Naive thymus-derived CD4-positive, alpha-beta T cell (primary cell): ENCODE results near the gene UTP15. TPM values are rescaled to one million over a fixed set of nuclear protein-coding genes. Genes with fewer than 3 reads are reported as not detected.
A peak's percentile ranks its signal among the peaks of the same experiment; 100 is the strongest.

ENCODE experiments used
- ATAC-seq: fragments of 150-1000 bp; cut with Tn5 transposase; 2 replicates; pipeline ENCODE4 v1.10.0; 2021; ENCODE audit warnings: mild to moderate bottlenecking, moderate library complexity
- CTCF ChIA-PET: fragments of 350-600 bp; sonication (Branson Sonifier 250); formaldehyde crosslinking; loops from one replicate; lab custom pipeline; 2021; ENCODE audit warnings: antibody characterized with exemption; lab: Charles Lee
- POLR2A ChIA-PET: fragments of 350-600 bp; sonication (Branson Sonifier 250); formaldehyde crosslinking; loops from one replicate; lab custom pipeline; 2021; ENCODE audit warnings: antibody characterized with exemption, inconsistent platforms; lab: Charles Lee
- DNase-seq, 9 donors: peaks; one replicate each; pipeline versions ENCODE4 v3.0.0 to v3.0.0-alpha.2; 2020 to 2022; ENCODE audit warnings: mixed read lengths in 1 of 9
- H3K27ac ChIP-seq: one replicate; pipeline ENCODE4 v1.7.0; 2013; ENCODE audit warnings: mild to moderate bottlenecking, low read depth, low read length, moderate library complexity
- H3K27me3 ChIP-seq, 2 donors: one replicate each; pipeline ENCODE4 v1.7.0; 2013; ENCODE audit warnings: low read length in 2 of 2, mild to moderate bottlenecking in 2 of 2, moderate library complexity in 2 of 2; ENCODE audit not compliant: control insufficient read depth in 2 of 2, insufficient read depth in 2 of 2
- H3K36me3 ChIP-seq, 3 experiments: 1 replicate in 2 of 3; 2 replicates in 1 of 3; pipeline ENCODE4 v1.7.0; 2013; ENCODE audit warnings: low read length in 3 of 3, mild to moderate bottlenecking in 3 of 3, moderate library complexity in 1 of 3; ENCODE audit not compliant: insufficient read depth in 3 of 3, control insufficient read depth in 2 of 3
- H3K4me1 ChIP-seq, 2 donors: one replicate each; pipeline ENCODE4 v1.7.0; 2013; ENCODE audit warnings: low read length in 2 of 2, mild to moderate bottlenecking in 2 of 2, moderate library complexity in 1 of 2; ENCODE audit not compliant: control insufficient read depth in 2 of 2, insufficient read depth in 2 of 2
- H3K4me3 ChIP-seq: 2 replicates; pipeline ENCODE4 v1.7.0; 2013; ENCODE audit warnings: mild to moderate bottlenecking, low read length
- H3K9me3 ChIP-seq, 3 experiments: 1 replicate in 2 of 3; 2 replicates in 1 of 3; pipeline ENCODE4 v1.7.0; 2013; ENCODE audit warnings: low read length in 3 of 3; ENCODE audit not compliant: control insufficient read depth in 2 of 3
- H3K27ac Mint-ChIP-seq, 9 donors: one replicate each; pipeline ENCODE4 v1.8.0; 2020 to 2022; ENCODE audit warnings: mixed read lengths in 9 of 9, mild to moderate bottlenecking in 8 of 9, moderate library complexity in 5 of 9, inconsistent platforms in 2 of 9
- H3K27me3 Mint-ChIP-seq, 5 donors: one replicate each; pipeline ENCODE4 v1.8.0; 2021 to 2022; ENCODE audit warnings: mixed read lengths in 5 of 5, mild to moderate bottlenecking in 1 of 5
- H3K36me3 Mint-ChIP-seq, 5 donors: one replicate each; pipeline ENCODE4 v1.8.0; 2020 to 2022; ENCODE audit warnings: mixed read lengths in 5 of 5, mild to moderate bottlenecking in 3 of 5, inconsistent platforms in 1 of 5
- H3K4me1 Mint-ChIP-seq, 7 donors: one replicate each; pipeline ENCODE4 v1.8.0; 2020 to 2022; ENCODE audit warnings: mixed read lengths in 7 of 7, mild to moderate bottlenecking in 3 of 7, inconsistent platforms in 1 of 7
- H3K4me3 Mint-ChIP-seq, 10 donors: one replicate each; pipeline ENCODE4 v1.8.0; 2020 to 2022; ENCODE audit warnings: mild to moderate bottlenecking in 10 of 10, mixed read lengths in 10 of 10, moderate library complexity in 6 of 10, inconsistent platforms in 2 of 10
- H3K9me3 Mint-ChIP-seq, 11 donors: one replicate each; pipeline ENCODE4 v1.8.0; 2020 to 2022; ENCODE audit warnings: mixed read lengths in 11 of 11, mild to moderate bottlenecking in 4 of 11, inconsistent platforms in 1 of 11, moderate library complexity in 1 of 11
- intact Hi-C, 2 donors: fragments of 100-400 bp; cut with micrococcal nuclease; formaldehyde crosslinking; loops; one replicate each; pipeline ENCODE4 v1.15.1; 2023
- polyA plus RNA-seq, 2 donors: library from polyadenylated mRNA; unstranded; fragments of 300-500 nt; fragmentation: Illumina TruSeq; gene quantifications; one replicate each; pipeline ENCODE4 v1.2.3, GENCODE V29; 2021
- total RNA-seq, 6 experiments: library from RNA in 5 of 6; stranded (reverse) in 5 of 6; gene quantifications; 1 replicate in 5 of 6; 2 replicates in 1 of 6; pipeline ENCODE4 v1.2.3 and lab custom pipeline; 2021 to 2026

The UTP15 gene
- total and polyA plus RNA-seq, 7 experiments from 2014 or later = 8.1 to 46.5 (median 24.0) TPM

DNA sequence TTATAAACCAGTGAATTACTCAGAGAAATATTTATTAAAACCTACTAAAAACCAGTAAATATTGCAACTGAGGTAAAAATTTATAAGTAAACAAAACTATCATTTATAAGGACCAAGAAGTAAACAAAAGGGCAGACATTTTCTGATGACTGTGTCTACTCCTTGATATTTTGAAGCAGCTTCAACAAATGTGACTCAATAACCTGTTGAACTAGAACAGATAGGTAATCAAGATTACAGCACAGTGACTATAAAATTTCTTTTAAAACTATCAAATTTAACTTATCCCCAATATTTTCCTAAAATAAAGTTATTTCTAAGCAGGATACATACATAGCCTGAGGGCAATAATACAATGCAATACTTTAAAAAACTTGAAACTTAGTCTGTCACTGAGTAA, 12.9 kb upstream of the UTP15 start:
- Histone ChIP-seq H3K4me3 (no peak overlapping the region), H3K9me3 (no peaks in the 10 kb centered on the region), H3K4me1 (no peaks in the 10 kb centered on the region), H3K36me3 (peaks cover 0 to 34% (median 6%) of the 10 kb centered on the region in 3 experiments), H3K27ac (no peak overlapping the region), H3K27me3 (no peaks in the 10 kb centered on the region)
- H3K27me3 Mint-ChIP-seq = peaks cover 0 to 8% (median 0%) of the 10 kb centered on the region in 5 donors
- no peak overlapping the region for H3K4me3 Mint-ChIP-seq
- intact Hi-C loops = no loop called here
- ChIA-PET POLR2A (no interaction called here), CTCF (no interaction called here)
- ATAC-seq = no peak
- peaks cover 4 to 34% (median 6%) of the 10 kb centered on the region in 5 donors for H3K36me3 Mint-ChIP-seq
- H3K27ac Mint-ChIP-seq = no peak overlapping the region
- DNase-seq = no peak
- no peaks in the 10 kb centered on the region for H3K9me3 Mint-ChIP-seq
- no peaks in the 10 kb centered on the region for H3K4me1 Mint-ChIP-seq

DNA sequence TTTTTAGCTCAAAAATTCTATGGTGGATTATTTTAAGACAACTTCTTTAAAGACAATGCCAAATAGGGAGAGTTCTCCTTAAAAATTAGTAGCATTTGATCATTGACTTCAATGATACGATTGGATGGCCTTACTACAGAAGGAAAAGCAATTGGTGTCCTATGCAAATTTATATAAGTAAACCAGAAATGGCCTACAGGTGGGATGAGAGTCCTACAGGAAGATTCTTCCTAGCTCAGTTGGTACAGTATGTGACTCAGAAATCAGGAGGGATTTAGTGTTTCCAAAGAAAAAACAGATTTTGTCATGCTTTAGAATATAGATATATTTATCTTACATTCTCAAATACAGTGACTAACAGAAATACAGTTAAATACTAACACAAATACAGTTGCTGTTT, 6.6 kb upstream of the UTP15 start:
- DNase-seq = no peak
- Histone ChIP-seq H3K27me3 (no peaks in the 10 kb centered on the region), H3K4me1 (peaks cover 0 to 5% of the 10 kb centered on the region in 2 donors), H3K36me3 (peaks cover 8 to 43% (median 10%) of the 10 kb centered on the region in 3 experiments), H3K4me3 (no peak overlapping the region), H3K27ac (no peak overlapping the region), H3K9me3 (no peaks in the 10 kb centered on the region)
- no peaks in the 10 kb centered on the region for H3K27me3 Mint-ChIP-seq
- POLR2A ChIA-PET = interaction anchor here (1.2 kb wide), 1 partner anchor 60 kb away, joined by 4 read pairs; no protein-coding TSS in a partner anchor
- CTCF ChIA-PET = no interaction called here
- no peaks in the 10 kb centered on the region for H3K9me3 Mint-ChIP-seq
- no peak overlapping the region for H3K27ac Mint-ChIP-seq
- peaks cover 9 to 30% (median 24%) of the 10 kb centered on the region in 7 donors for H3K4me1 Mint-ChIP-seq
- peaks cover 8 to 36% (median 20%) of the 10 kb centered on the region in 5 donors for H3K36me3 Mint-ChIP-seq
- H3K4me3 Mint-ChIP-seq = no peak overlapping the region
- no peak for ATAC-seq
- intact Hi-C loops = no loop called here

DNA sequence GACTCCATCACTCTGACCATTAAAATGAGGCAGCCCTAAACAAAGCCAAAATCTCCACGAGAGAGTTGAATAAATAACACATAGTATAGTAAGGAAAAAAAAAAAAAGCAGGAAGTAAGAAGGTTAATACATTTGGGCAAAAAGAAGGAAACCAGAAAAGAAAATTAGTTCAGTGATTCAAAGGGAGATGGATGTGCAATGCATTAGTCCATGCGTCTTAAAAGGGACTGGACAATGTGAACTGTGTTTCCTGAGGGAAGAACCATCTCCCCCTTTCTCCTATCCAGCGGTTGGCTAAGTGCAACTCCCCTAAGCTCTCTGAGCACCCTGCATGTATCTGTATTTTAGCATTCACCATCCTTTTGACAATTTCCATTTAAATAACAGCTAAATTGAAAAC, 1.5 kb upstream of the UTP15 start:
- intact Hi-C loops = loop anchor here (1.0 to 10.0 kb wide), 7 partner anchors 607 to 1979 kb away; partner anchors contain the start of genes ENC1 (in 1 of the 2), FCHO2 (in 1 of the 2), GFM2 (in 1 of the 2) and HMGCR (in 1 of the 2)
- DNase-seq (no peak), ATAC-seq (no peak)
- H3K36me3 ChIP-seq = peaks cover under 1 to 22% (median 8%) of the 10 kb centered on the region in 3 experiments
- no peaks in the 10 kb centered on the region for H3K27me3 ChIP-seq
- no peaks in the 10 kb centered on the region for H3K9me3 ChIP-seq
- peaks cover 0 to 3% (median 0%) of the 10 kb centered on the region in 5 donors for H3K27me3 Mint-ChIP-seq
- H3K9me3 Mint-ChIP-seq = peaks cover 0 to 8% (median 0%) of the 10 kb centered on the region in 11 donors
- peak overlapping the region; percentile 71 for H3K4me3 ChIP-seq
- H3K4me1 Mint-ChIP-seq = peaks cover 22 to 68% (median 53%) of the 10 kb centered on the region in 7 donors
- H3K36me3 Mint-ChIP-seq = peaks cover 3 to 17% (median 13%) of the 10 kb centered on the region in 5 donors
- H3K4me1 ChIP-seq = peaks cover 11 to 26% of the 10 kb centered on the region in 2 donors
- ChIA-PET POLR2A (interaction anchor here (4.0 kb wide), 1 partner anchor 65 kb away, joined by 29 read pairs; the partner anchor contains the start of gene BTF3), CTCF (interaction anchor here (1.2 to 1.4 kb wide), 2 partner anchors 27 to 64 kb away, joined by 3 to 4 read pairs; no protein-coding TSS in a partner anchor)
- H3K4me3 Mint-ChIP-seq = peak overlapping the region; percentile 91 to 100 (median 98)
- peak overlapping the region; percentile 96 to 100 (median 99) for H3K27ac Mint-ChIP-seq
- H3K27ac ChIP-seq = peak overlapping the region; percentile 95

DNA sequence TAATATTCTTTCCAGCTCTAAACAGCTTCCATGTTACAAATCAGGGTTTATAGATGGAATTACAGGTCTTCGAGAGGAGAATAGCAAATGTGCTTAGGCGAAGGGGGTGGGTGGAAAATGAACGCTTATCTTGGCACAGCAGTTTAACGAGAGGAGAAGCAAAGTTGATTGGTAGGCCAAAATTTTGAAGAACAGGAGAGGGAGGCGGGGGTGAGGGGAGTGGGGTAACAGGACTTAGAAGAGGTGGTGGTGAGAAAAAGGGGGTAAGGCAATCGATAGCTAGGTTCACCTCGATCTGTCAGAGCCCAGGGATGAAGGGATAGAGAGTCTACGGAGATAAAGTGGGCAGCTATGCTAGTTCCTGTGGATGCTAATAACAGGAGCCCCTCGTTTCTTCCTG, 868 bp upstream of the UTP15 start:
- H3K27me3 Mint-ChIP-seq = peaks cover 0 to 3% (median 0%) of the 10 kb centered on the region in 5 donors
- H3K27ac Mint-ChIP-seq = peak overlapping the region; percentile 96 to 100 (median 99)
- peak overlapping the region; percentile 95 for H3K27ac ChIP-seq
- peaks cover 0 to 8% (median 0%) of the 10 kb centered on the region in 11 donors for H3K9me3 Mint-ChIP-seq
- H3K36me3 ChIP-seq = peaks cover 0 to 21% (median 8%) of the 10 kb centered on the region in 3 experiments
- ChIA-PET POLR2A (interaction anchor here (0.8 to 4.0 kb wide), 3 partner anchors 8 to 66 kb away, joined by 3 to 29 read pairs (median 3); partner anchors contain the start of gene BTF3), CTCF (interaction anchor here (0.6 to 1.4 kb wide), 3 partner anchors 27 to 64 kb away, joined by 3 to 4 read pairs (median 3); no protein-coding TSS in a partner anchor)
- peak overlapping the region; percentile 71 for H3K4me3 ChIP-seq
- peaks cover 3 to 17% (median 13%) of the 10 kb centered on the region in 5 donors for H3K36me3 Mint-ChIP-seq
- no peaks in the 10 kb centered on the region for H3K9me3 ChIP-seq
- peaks cover 11 to 26% of the 10 kb centered on the region in 2 donors for H3K4me1 ChIP-seq
- DNase-seq (peak in 4 of 9 donors; percentile 11 to 40 (median 23)), ATAC-seq (no peak)
- H3K27me3 ChIP-seq = no peaks in the 10 kb centered on the region
- intact Hi-C loops = loop anchor here (1.0 to 10.0 kb wide), 18 partner anchors 45 to 1980 kb away; partner anchors contain the start of genes BTF3 (in 2 of the 2), GFM2 (in 2 of the 2), NSA2 (in 2 of the 2) and ANKRD31 (in 1 of the 2)
- peaks cover 22 to 70% (median 53%) of the 10 kb centered on the region in 7 donors for H3K4me1 Mint-ChIP-seq
- peak overlapping the region; percentile 91 to 100 (median 98) for H3K4me3 Mint-ChIP-seq

DNA sequence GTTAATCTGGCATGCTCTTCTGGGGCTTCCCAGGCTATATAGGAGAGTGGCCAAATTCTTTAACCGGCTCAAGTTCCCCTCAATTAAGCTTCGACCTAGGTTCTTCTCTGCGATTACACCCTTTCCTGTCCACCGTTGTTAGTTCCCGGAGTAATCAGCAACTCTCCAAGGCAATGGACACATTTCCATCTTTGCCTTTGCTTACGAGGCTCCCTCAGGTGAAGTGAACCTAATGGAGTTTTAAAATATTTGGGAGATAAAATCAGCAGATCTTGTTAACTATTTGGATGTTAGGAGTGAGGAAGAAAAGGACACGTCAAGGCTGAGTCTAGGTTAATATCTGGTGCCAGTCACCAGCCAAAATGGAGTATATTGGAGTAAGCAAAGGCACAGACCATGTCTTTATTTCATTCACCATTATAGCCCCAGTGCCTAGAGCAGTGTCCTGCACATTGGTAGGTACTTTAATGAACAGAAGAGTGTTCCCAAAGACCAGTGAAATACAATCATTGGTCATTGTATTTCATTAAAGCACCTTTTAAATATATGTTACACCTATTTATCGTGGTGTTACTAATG, 515 bp downstream of the UTP15 start:
- peaks cover 4 to 18% (median 11%) of the 10 kb centered on the region in 5 donors for H3K36me3 Mint-ChIP-seq
- ChIA-PET POLR2A (interaction anchor here (0.8 to 4.0 kb wide), 3 partner anchors 9 to 67 kb away, joined by 3 to 29 read pairs (median 3); partner anchors contain the start of gene BTF3), CTCF (interaction anchor here (0.8 kb wide), 1 partner anchor 26 kb away, joined by 4 read pairs; no protein-coding TSS in a partner anchor)
- Histone ChIP-seq H3K36me3 (peaks cover 0 to 21% (median under 1%) of the 10 kb centered on the region in 3 experiments), H3K27me3 (no peaks in the 10 kb centered on the region), H3K27ac (peak overlapping the region; percentile 95), H3K9me3 (no peaks in the 10 kb centered on the region), H3K4me3 (peak overlapping the region; percentile 71), H3K4me1 (peaks cover 11 to 26% of the 10 kb centered on the region in 2 donors)
- no peak for ATAC-seq
- H3K27me3 Mint-ChIP-seq = peaks cover 0 to 3% (median 0%) of the 10 kb centered on the region in 5 donors
- H3K9me3 Mint-ChIP-seq = peaks cover 0 to 8% (median 0%) of the 10 kb centered on the region in 11 donors
- peak in 1 of 9 donors; percentile 2 for DNase-seq
- peak overlapping the region; percentile 96 to 100 (median 99) for H3K27ac Mint-ChIP-seq
- H3K4me1 Mint-ChIP-seq = peaks cover 20 to 68% (median 47%) of the 10 kb centered on the region in 7 donors
- H3K4me3 Mint-ChIP-seq = peak overlapping the region; percentile 91 to 100 (median 98)
- intact Hi-C loops = loop anchor here (1.0 to 10.0 kb wide), 18 partner anchors 47 to 1981 kb away; partner anchors contain the start of genes BTF3 (in 2 of the 2), GFM2 (in 2 of the 2), NSA2 (in 2 of the 2) and ANKRD31 (in 1 of the 2)
